Large intestine (tissue), 3 donors: ENCODE measurements around the gene MYH13. TPM values are rescaled to one million over a fixed set of nuclear protein-coding genes. Genes with fewer than 3 reads are reported as not detected.
A peak's percentile ranks its signal among the peaks of the same experiment; 100 is the strongest.

Experiments
- DNase-seq, 2 donors: peaks; one replicate each; pipeline versions ENCODE4 v3.0.0 to v3.0.0-alpha.2; 2013
- H3K27ac ChIP-seq: one replicate; pipeline ENCODE4 v1.5.1; 2013; ENCODE audit warnings: low read length
- H3K27me3 ChIP-seq: 2 replicates; pipeline ENCODE4 v1.6.1; 2013; ENCODE audit warnings: low read length; ENCODE audit not compliant: control insufficient read depth, insufficient read depth
- H3K36me3 ChIP-seq: 2 replicates; pipeline ENCODE4 v1.6.1; 2013; ENCODE audit warnings: low read length; ENCODE audit not compliant: control insufficient read depth, insufficient read depth
- H3K4me1 ChIP-seq: one replicate; pipeline ENCODE4 v1.6.1; 2013; ENCODE audit warnings: low read length; ENCODE audit not compliant: control insufficient read depth, insufficient read depth
- H3K4me3 ChIP-seq: one replicate; pipeline ENCODE4 v1.5.1; 2013; ENCODE audit warnings: low read length
- H3K9me3 ChIP-seq: one replicate; pipeline ENCODE4 v1.6.1; 2013; ENCODE audit warnings: mild to moderate bottlenecking, low read depth, low read length, moderate library complexity; ENCODE audit not compliant: control insufficient read depth
- WGBS: methylation state at CpG from one replicate; pipeline ENCODE4 v1.1.5; 2013; ENCODE audit warnings: low lambda C conversion rate; ENCODE audit not compliant: insufficient coverage; 5-methylcytosine and 5-hydroxymethylcytosine counted together
- polyA plus RNA-seq: library from polyadenylated mRNA; unstranded; fragments of 120-200 nt; gene quantifications from one replicate; pipeline ENCODE4 v1.2.1, GENCODE V29; 2013

Gene MYH13
- polyA plus RNA-seq, 1 donor = 0.04 TPM

GRCh38 chr17:10349403-10349802, 23.4 kb downstream of the MYH13 start:
- no peak for DNase-seq
- no peaks in the 10 kb centered on the region for H3K36me3 ChIP-seq
- WGBS = no CpG with 5 or more reads among the region's 1 CpG
- no peaks in the 10 kb centered on the region for H3K9me3 ChIP-seq
- no peak overlapping the region for H3K27ac ChIP-seq
- no peak overlapping the region for H3K4me3 ChIP-seq
- no peaks in the 10 kb centered on the region for H3K4me1 ChIP-seq
- H3K27me3 ChIP-seq = no peaks in the 10 kb centered on the region

- Histone ChIP-seq H3K4me1 (no peaks in the 10 kb centered on the region), H3K4me3 (no peak overlapping the region)
- WGBS = no CpG with 5 or more reads among the region's 3 CpGs
Measured at GRCh38 chr17:10344816-10345215, 28.0 kb downstream of the MYH13 start.

GRCh38 chr17:10339051-10339450, 33.8 kb downstream of the MYH13 start:
- no peaks in the 10 kb centered on the region for H3K36me3 ChIP-seq
- H3K27me3 ChIP-seq = no peaks in the 10 kb centered on the region
- DNase-seq = no peak
- 94% methylated on average over 2 of the region's 8 CpGs for WGBS
- H3K9me3 ChIP-seq = no peaks in the 10 kb centered on the region
- no peak overlapping the region for H3K4me3 ChIP-seq
- no peaks in the 10 kb centered on the region for H3K4me1 ChIP-seq
- H3K27ac ChIP-seq = no peak overlapping the region

More at GRCh38 chr17:10344816-10345215, 28.0 kb downstream of the MYH13 start:
- Histone ChIP-seq H3K9me3 (no peaks in the 10 kb centered on the region), H3K27me3 (no peaks in the 10 kb centered on the region), H3K27ac (no peak overlapping the region), H3K36me3 (no peaks in the 10 kb centered on the region)
- no peak for DNase-seq

- Histone ChIP-seq H3K27me3 (no peaks in the 10 kb centered on the region), H3K4me1 (no peaks in the 10 kb centered on the region), H3K36me3 (no peaks in the 10 kb centered on the region), H3K27ac (no peak overlapping the region), H3K9me3 (no peaks in the 10 kb centered on the region), H3K4me3 (no peak overlapping the region)
- WGBS = no CpG with 5 or more reads among the region's 9 CpGs
- no peak for DNase-seq
Measured at GRCh38 chr17:10337976-10338375, 34.8 kb downstream of the MYH13 start.

DNA sequence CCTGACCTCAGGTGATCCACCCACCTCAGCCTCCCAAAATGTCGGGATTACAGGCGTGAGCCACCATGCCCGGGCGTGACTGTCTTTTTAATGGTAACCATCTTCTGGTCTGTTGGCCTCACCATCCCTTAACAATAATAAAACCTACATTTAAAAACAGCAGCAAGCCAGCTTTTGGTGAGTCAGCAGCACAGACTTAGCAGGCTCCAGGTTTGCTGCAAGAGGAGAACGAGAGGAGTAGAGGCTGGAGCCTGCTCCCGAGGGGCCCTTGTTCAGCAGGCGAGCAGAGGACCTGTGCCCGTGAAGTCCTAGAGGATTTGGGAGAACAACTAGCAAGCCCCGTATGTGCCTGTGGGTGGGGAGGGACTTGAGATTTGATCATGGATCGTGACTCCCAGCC, 35.7 kb downstream of the MYH13 start:
- H3K4me3 ChIP-seq = no peak overlapping the region
- no peaks in the 10 kb centered on the region for H3K27me3 ChIP-seq
- no peaks in the 10 kb centered on the region for H3K9me3 ChIP-seq
- no peak for DNase-seq
- H3K36me3 ChIP-seq = no peaks in the 10 kb centered on the region
- no peak overlapping the region for H3K27ac ChIP-seq
- H3K4me1 ChIP-seq = no peaks in the 10 kb centered on the region
- no CpG with 5 or more reads among the region's 10 CpGs for WGBS

- Histone ChIP-seq H3K27ac (no peak overlapping the region), H3K4me1 (no peaks in the 10 kb centered on the region), H3K27me3 (no peaks in the 10 kb centered on the region), H3K4me3 (no peak overlapping the region), H3K9me3 (no peaks in the 10 kb centered on the region), H3K36me3 (no peaks in the 10 kb centered on the region)
- WGBS = no CpG with 5 or more reads among the region's 7 CpGs
- no peak for DNase-seq
Measured at GRCh38 chr17:10336393-10336792, 36.4 kb downstream of the MYH13 start.

GRCh38 chr17:10332515-10332914, 40.3 kb downstream of the MYH13 start:
- no peak overlapping the region for H3K27ac ChIP-seq
- no peak for DNase-seq
- peaks cover 3% of the 10 kb centered on the region for H3K27me3 ChIP-seq
- H3K36me3 ChIP-seq = no peaks in the 10 kb centered on the region
- H3K4me1 ChIP-seq = no peaks in the 10 kb centered on the region
- no peaks in the 10 kb centered on the region for H3K9me3 ChIP-seq
- H3K4me3 ChIP-seq = no peak overlapping the region
- WGBS = no CpG with 5 or more reads among the region's 4 CpGs

GRCh38 chr17:10328971-10329923, 43.6 kb downstream of the MYH13 start:
- WGBS = no CpG with 5 or more reads among the region's 15 CpGs
- no peak for DNase-seq
- no peaks in the 10 kb centered on the region for H3K36me3 ChIP-seq
- no peak overlapping the region for H3K27ac ChIP-seq
- no peaks in the 10 kb centered on the region for H3K9me3 ChIP-seq
- H3K4me1 ChIP-seq = no peaks in the 10 kb centered on the region
- peaks cover 3% of the 10 kb centered on the region for H3K27me3 ChIP-seq
- no peak overlapping the region for H3K4me3 ChIP-seq

- Histone ChIP-seq H3K36me3 (no peaks in the 10 kb centered on the region), H3K4me1 (no peaks in the 10 kb centered on the region), H3K27me3 (peaks cover 3% of the 10 kb centered on the region), H3K4me3 (no peak overlapping the region), H3K27ac (no peak overlapping the region), H3K9me3 (no peaks in the 10 kb centered on the region)
- no peak for DNase-seq
- WGBS = no CpG with 5 or more reads among the region's 7 CpGs
Measured at GRCh38 chr17:10328206-10328605, 44.6 kb downstream of the MYH13 start.

DNA sequence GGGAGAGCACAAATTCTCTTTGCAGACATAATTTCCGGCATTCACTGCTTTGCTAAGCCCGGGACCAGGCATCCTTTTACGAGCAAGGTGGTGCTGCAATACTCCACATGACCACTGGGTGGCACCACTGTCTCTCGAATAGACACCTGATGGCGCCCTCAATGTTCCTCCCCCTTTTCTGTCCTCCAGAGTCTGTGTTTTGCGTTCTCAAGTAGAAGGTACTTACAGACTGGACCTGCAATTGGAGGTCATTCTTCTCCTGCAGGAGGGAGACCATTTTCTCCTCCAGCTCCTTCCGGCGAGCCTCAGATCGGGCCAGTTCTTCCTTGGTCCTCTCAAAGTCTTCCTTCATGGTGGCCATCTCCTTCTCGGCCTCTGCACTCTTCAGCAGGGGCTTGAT, 45.2 kb downstream of the MYH13 start:
- Histone ChIP-seq H3K4me3 (no peak overlapping the region), H3K27me3 (peaks cover 3% of the 10 kb centered on the region), H3K9me3 (no peaks in the 10 kb centered on the region), H3K4me1 (no peaks in the 10 kb centered on the region), H3K36me3 (no peaks in the 10 kb centered on the region), H3K27ac (no peak overlapping the region)
- WGBS = 0% methylated on average over 1 of the region's 10 CpGs
- DNase-seq = peak; percentile 60 to 62
